Fibroblast of skin of abdomen (primary cell): ENCODE results near the gene EXD3.
"Not testable (repeated sequence)": the region's sequence is repeated elsewhere in the genome, so short reads cannot be mapped to it uniquely, and the experiment has no call there.

Experiments
- DNase-seq: peaks from one replicate; pipeline ENCODE4 v3.0.0-alpha.2; 2013

Gene EXD3

DNA sequence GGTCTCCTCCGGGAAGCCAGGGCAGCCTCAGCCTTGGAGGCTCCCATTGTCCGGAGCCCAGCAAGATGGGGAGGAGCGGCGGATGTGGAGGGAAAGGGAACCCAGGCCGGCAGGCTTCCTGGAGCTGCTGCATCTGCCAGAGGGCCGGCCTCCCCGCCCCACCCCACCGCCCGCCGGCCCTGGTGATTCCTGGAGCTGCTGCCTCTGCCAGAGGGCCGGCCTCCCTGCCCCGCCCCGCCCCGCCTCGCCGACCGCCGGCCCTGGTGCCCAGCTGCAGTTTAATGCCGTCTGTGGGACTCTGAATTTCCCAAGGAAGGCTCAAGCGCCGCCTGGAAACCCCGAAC is 31.6 kb downstream of the EXD3 start:
- no peak for DNase-seq

DNA sequence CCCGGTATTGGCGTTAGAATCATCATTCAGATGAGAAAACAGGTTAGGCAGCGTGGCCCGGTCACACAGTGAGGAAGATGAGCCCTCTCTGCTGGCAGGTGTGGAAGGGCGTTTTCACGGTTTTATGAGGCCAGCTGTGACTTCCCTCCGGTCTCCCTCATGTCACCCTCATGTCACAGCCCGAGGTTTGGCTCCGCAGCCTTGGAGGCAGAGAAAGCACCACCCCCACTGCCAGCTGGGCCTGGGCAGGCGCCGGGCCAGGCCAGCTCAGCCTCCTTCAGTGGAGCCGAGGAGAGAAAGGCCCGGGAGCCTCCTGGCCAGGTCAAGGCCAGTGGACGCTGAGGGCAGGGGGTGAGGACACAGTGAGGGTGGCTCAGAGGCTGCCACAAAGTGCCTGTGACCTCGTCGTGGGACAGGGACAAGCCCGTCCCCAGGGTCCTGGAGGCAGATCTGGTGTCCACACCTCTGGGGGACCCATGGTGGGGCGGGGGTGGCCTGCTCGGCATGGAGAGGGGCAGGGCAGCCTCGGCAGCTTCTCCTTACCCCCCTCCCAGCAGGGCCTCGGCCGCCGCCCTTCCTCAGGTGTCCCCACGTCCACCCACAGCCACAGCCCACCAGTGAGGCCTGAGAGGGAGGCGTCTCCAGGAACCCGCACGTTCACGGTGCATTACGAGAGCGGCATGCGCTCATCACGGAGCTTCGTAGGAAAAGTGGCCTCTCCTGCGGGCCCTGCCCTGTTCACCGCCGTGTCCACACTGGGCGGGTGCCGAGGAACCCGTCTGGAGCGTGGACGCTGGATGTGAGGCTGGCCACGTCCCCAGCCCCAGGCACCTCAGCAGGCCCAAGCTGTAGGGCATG is 32.2 kb downstream of the EXD3 start:
- no peak for DNase-seq

DNA sequence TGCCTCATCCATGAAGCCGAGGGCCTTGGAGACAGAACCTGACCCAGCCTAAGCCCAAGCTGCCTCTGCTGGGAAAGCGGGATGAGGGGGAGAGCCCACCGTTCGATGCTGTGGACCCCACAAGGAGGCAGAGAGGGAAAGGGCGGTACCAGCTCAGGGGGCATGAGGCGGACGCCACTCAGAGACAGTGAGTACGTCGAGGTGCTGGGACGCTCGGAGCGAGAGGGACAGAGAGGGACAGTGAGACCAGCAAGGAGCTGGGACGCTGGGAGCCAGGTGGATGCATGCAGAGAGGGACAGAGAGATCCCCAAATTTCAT is 33.6 kb downstream of the EXD3 start:
- DNase-seq: no peak

DNA sequence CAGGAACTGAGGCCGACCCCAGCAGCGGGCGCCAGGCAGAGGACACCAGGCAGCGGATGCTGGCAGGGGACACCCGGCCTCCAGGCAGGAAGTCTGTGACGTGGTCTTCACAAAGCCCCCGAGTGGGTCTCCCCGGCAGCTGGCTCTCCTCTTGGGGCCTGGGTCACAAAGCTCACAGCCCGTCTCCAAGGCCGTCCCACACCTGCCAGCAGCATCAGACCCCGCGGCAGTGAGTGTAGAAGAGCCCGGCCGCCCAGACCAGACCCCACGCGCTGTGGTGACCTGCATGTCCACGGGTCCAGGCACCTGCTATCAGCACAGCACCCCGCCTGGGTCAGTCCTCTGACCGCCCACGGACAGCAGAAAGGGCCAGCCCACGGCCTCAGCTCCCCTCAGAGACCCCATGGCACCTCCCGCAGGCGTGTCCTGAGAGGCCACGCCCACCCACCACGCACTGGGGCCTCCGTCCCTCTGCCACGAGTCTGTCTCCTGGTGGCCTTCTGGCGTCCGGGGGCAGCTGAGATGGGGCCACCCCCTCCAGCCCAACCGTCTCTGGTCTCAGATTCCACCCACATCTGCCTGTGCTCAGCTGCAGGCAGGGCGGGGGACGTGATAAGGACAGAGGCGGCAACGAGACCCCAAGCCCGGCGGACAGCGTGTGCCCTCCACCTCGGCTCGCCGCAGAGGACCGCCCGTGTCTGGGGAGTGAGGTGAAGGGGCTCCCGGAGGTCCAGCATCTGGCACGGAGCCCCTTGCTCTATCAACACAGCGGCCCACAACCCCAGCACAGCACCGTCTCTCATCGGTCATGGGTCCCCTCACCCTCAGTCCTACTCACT is 34.2 kb downstream of the EXD3 start:
- no peak for DNase-seq

DNA sequence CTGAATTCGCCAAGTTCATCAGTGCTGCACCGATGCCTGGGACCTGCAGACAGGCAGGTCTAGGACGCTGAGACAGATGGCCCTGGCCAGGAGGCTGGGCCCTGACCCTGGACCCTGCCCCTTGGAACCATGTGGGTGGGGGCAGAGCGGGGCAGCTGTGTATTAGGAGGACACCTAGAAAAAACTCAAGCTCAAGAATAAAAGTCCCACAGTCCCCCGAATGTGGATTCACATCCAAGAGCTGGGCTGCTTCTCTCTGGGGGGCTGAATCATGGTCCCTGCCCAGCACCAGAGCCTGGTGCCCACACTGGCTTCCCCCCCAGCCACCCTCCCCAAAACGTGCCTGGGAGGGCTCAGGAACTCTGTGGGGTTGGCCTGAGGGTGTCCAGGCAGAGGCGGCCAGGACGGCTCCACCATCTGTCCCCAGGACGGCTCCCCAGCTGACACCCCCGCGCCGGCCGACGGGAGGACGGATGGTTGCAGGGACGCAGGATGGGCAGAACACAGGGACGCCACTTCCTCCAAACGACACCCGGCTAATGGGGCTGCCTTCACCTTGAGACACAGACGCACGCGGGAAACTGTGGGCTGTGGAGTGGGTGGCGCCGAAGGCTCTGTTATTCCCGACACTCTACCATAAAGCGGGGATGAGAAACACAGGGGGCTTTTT is 34.9 kb downstream of the EXD3 start:
- DNase-seq: no peak

DNA sequence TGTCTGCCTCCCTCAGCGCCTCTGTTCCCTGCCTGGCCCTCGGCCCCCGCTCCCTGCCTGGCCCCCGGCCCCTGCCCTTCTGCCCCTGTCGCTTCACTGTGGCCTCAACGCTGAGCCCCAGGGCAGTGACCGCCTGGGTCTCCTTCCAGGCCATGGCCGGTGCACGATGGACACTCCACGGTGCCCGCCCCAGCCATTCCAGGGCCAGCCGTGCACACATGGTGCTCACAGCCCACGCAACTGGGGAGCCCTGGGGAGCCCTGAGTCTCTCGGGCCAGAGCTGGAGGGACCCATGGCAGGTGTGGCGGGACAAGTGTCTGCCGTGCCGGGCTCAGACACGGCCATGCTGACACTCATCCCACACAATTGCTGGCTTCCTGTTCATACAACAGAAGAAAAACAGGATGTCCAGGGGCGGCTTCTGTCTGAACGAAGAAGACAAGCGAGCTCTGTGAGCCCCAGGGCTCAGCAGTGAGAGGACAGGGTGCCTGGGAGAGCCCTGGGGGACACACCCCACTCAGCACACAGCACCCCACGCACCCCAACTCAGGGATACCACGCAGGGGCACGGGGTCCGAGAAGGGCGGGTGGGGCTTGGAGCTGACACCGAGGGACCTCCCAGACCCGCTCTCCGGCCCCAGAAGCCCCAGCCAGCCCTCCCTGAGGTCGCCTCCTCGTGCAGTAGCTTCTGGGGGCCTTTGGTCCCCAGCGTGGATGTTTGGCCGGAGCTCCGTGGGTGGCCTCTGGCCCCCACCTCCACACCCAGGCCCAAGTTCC is 35.7 kb downstream of the EXD3 start:
- DNase-seq: no peak

DNA sequence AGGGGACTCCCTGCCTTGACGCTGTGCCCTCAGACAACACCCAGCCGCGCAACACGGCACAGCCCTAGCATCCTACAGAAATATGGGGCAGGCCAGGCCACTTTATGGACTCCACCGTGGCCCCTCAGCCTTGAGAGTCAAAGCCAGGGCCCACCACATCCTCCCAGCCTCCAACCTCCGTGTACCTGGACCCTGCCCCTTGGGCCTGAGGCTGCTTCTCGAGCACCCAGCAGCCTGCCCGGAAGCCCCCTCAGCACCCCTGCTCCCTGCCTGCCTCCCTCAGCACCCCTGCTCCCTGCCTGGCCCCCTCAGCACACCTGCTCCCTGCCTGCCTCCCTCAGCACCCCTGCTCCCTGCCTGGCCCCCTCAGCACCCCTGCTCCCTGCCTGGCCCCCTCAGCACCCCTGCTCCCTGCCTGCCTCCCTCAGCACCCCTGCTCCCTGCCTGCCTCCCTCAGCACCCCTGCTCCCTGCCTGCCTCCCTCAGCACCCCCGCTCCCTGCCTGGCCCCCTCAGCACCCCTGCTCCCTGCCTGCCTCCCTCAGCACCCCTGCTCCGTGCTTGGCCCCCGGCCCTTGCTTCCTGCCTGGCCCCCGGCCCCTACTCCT is 36.4 kb downstream of the EXD3 start:
- not testable (repeated sequence) for DNase-seq

DNA sequence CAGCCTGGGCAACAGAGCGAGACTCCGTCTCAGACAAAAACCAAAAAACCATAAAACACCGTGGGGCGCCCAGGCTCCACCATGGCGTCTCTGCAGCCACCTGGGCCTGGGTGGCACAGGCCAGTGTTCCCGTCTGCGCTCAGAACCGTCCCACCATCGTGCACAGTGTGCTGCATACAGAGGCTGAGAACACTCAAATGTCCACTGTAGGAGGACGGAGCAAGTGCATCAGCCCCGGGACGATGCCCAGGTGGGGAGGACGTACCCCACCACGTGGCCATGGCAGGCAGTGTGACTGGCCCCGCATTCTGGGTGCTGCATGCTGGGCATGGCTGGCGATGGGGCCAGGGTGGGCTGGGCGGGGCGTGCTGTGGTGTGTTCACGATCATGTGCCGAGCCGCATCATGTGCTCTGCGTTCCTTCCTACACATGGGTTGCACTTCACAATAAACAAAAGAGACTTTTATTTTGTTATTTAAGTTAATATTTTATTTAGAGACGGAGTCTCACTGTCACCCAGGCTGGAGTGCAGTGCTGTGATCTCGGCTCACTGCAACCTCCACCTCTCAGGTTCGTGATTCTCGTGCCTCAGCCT is 37.8 kb downstream of the EXD3 start:
- no peak for DNase-seq

DNA sequence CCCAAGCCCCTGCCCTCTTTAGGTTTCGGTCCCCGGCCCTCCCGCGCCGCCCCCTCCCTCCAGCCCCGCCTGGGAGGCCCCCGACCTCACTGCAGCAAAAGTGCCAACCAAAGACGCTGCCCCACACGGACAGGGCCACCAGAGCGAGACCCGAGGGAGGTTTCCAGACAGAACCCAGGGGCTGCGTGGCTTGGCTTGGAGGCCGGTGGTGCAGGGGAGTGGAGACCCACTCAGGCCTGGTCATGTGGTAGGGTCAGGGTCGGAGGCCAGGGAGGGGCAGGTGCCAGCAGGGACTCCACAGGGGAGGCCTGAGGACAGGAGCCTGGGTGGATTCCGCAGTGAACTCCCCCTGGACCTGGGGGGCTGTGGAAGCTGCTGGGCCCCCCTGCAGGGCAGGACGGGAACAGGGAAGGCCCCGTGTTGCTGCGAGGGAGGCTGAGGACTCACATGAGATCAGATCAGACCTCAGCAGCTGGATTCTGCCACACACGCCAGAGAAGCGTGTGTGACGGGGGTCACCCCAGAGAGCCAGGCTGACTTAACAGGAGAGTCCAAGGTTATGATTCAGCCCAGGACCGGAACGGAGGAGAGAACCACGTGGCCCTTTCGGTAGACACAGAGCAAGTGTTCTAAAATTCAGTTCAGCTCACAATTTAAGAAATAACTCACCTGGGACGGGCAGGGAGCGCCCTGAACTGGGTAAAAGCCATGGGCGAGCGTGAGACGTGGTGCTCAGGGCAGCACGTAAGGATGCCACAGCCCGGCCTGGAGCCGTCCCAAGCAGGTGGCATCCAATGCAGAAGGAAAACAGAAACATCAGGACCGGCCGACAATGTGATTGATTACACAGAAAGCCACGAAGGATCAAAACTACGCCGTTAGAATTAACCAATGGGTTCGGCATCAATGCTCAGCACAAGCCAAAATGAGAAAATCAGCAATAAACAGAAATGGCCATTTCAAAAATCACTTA is 38.9 kb downstream of the EXD3 start:
- no peak for DNase-seq

DNA sequence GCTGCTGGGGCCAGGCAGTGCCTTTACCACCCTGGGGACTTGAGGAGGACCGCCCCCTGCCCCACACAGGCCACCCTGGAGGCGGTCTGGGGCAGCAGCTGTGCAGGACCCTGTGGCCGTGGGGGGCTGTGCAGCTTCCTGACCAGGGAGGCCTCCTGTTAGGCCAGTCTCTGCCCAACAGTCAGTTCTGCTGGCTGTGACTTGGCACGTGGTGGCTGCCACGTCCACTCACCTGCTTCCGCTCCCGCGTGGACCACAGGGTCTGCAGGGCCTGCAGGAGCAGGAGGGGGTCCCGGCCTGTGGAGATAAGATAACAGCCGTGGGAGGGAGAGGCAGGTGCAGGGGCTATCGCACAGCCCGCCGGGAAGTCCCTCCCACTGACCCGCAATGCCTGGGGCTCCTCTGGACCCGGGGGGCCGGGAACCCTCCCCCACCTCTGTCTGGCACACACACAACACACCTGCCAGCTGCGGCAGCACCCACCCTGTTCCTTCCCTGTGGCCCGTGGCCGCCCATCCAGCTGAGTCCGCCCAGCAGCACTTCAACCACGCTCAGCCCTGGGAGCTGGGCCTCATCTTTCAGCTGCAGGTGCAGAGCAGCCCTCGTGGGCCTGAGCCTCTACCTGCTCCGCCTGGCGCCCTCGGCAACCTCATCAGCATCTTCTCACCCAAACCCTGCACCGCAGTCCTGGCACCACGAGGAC is 39.7 kb downstream of the EXD3 start:
- DNase-seq: no peak

DNA sequence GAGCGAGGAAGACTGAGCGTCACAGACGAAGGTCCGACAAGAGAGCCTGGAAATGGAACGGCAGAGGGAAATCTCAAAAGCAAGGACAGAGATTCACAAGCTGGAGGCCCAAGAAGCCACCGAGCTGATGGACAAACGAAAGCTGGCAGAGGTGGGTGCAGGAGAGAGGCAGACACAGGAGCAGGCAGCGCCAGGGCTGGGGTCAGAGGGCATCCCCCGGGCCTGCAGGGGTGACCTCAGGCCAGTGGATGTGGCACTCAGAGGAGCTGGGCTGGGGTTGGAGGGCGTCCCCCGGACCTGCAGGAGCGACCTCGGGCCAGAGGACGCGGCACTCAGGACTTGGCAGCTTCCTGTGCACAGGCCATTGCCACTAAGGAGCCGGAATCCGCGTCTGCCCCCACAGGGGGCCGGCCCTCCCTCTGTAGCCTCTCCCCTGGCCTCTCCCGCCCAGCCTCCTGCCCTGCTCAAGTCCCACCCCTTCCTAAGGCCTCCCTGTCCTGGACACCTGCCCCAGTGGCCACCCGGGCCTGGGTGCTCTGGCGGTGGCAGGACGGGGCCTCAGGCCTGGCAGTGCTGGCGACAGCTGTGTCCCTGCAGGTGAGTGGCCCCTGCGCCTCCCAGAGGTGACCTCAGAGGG is 40.4 kb downstream of the EXD3 start:
- no peak for DNase-seq

DNA sequence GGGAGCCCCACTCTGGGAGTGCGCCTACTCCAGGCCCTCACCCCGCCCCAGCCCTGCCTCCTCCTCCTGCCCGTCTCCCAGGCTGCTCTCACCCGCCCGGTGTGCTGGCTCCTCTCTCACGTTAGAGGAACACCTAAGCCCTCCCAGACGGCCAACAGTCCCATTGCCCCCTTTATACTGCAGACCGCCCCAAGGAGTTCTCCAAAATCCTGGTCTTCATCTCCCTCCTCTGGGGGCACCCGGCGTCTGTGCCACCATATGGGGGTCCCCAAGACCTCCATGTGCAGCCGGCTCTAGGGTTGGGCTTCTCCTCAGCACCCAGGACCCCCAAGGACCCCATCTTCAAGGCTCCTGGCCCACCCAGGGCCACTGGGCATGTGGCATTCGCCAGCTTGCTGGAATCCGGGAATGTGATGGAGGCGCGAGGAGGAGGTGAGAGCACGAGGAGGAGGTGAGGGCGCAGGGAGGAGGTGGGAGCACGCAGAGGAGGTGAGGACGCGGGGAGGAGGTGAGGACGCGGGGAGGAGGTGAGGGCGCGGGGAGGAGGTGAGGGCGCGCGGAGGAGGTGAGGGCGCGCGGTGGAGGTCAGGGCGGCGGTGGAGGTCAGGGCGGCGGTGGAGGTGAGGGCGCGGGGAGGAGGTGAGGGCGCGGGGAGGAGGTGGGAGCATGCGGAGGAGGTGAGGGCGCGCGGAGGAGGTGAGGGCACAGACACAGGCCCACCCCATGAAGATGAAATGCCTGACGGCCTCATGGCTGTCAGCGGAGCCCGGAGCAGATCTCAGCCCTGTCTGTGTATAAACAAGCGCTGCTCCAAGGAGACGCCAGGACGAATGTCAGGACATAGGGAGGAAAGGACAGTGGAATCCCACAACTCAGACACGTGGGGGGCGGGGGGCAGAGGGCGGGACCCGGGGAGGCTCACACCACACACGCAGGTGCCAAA is 41.2 kb downstream of the EXD3 start:
- no peak for DNase-seq

DNA sequence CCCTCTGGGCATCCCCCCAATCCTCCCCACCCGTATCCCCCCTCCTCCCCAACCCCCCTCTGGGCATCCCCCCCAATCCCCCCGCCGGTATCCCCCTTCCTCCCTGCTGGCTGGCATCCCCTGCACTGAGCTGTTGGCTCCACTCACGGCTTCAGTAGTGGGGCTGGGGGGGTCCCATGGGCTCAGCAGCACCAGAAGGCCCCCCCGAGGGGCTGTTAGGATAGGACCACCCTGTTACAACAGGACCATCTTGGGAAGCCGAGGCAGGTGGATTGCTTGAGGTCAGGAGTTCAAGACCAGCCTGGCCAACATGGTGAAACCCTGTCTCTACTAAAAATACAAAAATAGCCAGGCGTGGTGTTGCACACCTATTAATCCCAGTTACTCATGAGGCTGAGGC is 42.4 kb downstream of the EXD3 start:
- DNase-seq: no peak

DNA sequence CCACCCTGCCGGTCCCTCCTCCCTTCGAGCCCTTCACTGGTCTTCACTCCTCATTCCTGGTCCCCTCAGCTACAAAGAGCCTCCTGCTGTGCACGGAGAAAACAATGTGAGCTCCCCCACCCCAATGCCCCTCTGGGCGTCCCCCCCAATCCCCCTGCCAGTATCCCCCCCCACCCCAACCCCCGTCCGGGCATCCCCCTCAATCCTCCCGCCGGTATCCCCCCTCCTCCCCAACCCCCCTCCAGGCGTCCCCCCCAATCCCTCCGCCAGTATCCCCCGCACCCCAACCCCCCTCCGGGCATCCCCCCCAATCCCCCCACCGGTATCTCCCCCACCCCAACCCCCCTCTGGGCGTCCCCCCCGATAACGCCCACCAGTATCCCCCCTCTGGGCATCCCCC is 42.8 kb downstream of the EXD3 start:
- no peak for DNase-seq

DNA sequence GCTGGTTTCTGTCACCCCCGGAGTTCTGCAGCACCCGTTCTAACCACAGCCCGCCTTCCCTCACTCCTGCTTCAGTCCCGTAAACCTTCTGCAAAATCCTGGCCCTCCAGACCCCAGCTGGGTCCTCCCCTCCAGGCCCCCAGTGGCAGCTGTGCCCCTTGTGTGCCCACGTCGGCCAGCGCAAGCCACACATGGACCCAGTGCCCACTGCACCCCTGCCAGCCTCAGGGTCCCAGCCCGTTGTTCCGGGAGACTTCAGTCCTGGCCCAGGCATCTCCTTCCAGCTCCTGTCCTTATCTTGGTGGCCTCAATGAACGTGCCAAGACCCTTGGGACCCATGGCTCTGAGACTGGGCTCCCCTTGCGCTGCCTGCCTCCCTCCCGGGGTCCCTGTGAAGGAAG is 43.2 kb downstream of the EXD3 start:
- no peak for DNase-seq

DNA sequence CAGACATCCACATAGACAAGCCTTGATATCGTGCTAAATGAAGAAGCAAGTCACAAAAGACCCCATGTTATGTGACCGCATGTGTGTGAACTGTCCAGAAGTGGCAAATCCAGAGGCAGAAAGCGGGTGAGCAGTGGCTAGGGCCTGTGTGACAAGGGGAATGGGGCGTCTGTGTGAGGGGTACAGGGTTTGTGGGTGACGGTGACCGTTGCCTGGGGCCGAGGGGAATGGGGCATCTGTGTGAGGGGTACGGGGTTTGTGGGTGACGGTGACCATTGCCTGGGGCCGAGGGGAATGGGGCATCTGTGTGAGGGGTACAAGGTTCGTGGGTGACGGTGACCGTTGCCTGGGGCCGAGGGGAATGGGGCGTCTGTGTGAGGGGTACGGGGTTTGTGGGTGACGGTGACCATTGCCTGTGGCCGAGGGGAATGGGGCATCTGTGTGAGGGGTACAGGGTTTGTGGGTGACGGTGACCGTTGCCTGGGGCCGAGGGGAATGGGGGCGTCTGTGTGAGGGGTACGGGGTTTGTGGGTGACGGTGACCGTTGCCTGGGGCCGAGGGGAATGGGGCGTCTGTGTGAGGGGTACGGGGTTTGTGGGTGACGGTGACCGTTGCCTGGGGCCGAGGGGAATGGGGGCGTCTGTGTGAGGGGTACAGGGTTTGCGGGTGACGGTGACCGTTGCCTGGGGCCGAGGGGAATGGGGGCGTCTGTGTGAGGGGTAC is 44.1 kb downstream of the EXD3 start:
- not testable (repeated sequence) for DNase-seq

DNA sequence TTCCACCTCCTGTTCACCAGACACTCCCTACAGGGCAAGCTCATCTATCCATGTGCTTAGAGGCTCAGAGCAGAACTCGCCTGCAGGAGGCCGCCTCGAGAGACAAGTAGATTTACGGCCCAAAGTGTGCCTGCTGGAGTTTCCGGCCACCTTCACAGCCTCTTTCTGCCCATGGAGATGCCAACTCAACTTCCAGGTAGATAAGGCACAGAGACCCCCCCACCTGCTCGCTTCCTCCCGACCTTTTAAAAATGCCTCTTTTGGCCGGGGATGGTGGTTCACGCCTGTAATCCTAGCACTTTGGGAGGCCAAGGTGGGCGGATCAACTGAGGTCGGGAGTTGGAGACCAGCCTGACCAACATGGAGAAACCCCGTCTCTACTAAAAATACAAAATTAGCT is 46.6 kb downstream of the EXD3 start:
- no peak for DNase-seq
